ENCODE data around the gene SETD4.

Gene SETD4

GRCh38 chr21:36041910-36042309 lies 18.4 kb downstream of the SETD4 start:
- Histone ChIP-seq H3K79me2 (ENCODE audit: insufficient read depth, low read length) (no peaks in the 10 kb centered on the region), H3K9me2 (ENCODE audit: low read depth, low read length) (no peaks in the 10 kb centered on the region), H3K9ac (ENCODE audit: low read length) (no peak overlapping the region), H3K4me2 (ENCODE audit: low read length) (no peak overlapping the region), H3K36me3 (ENCODE audit: insufficient read depth, low read length) (peaks cover 80% of the 10 kb centered on the region), H3K4me1 (ENCODE audit: insufficient read depth, low read length, severe bottlenecking) (peaks cover 8% of the 10 kb centered on the region), H3F3A (ENCODE audit: insufficient read depth, low read length) (0 out of 2 replicates have a peak, but pooled peaks cover 3% of the 10 kb centered on the region), H3K27ac (ENCODE audit: low read depth, low read length, poor library complexity, severe bottlenecking) (no peak overlapping the region), H3K27me3 (ENCODE audit: insufficient read depth, low read length) (no peaks in the 10 kb centered on the region), H3K4me3 (ENCODE audit: low read depth, low read length, poor library complexity, severe bottlenecking) (no peak overlapping the region), H4K20me1 (ENCODE audit: insufficient read depth, low read length) (no peaks in the 10 kb centered on the region), H2AFZ (ENCODE audit: low read length) (no peak overlapping the region), H3K9me3 (ENCODE audit: low read length) (no peaks in the 10 kb centered on the region)
- no peak for TF ChIP-seq CTCF (IDR thresholded peaks at IDR 0.05; ENCODE audit: low read length)
- no peak for TF ChIP-seq EZH2 (IDR thresholded peaks at IDR 0.05; ENCODE audit: borderline replicate concordance, low read length)

GRCh38 chr21:36040389-36040788 lies 19.9 kb downstream of the SETD4 start:
- Histone ChIP-seq H2AFZ (ENCODE audit: low read length) (no peak overlapping the region), H3K9ac (ENCODE audit: low read length) (no peak overlapping the region), H3K36me3 (ENCODE audit: insufficient read depth, low read length) (peaks cover 81% of the 10 kb centered on the region), H3K4me1 (ENCODE audit: insufficient read depth, low read length, severe bottlenecking) (peaks cover 8% of the 10 kb centered on the region), H3F3A (ENCODE audit: insufficient read depth, low read length) (0 out of 2 replicates have a peak, but pooled peaks cover 3% of the 10 kb centered on the region), H3K9me3 (ENCODE audit: low read length) (no peaks in the 10 kb centered on the region), H3K27ac (ENCODE audit: low read depth, low read length, poor library complexity, severe bottlenecking) (no peak overlapping the region), H3K79me2 (ENCODE audit: insufficient read depth, low read length) (no peaks in the 10 kb centered on the region), H3K4me2 (ENCODE audit: low read length) (no peak overlapping the region), H3K27me3 (ENCODE audit: insufficient read depth, low read length) (no peaks in the 10 kb centered on the region), H4K20me1 (ENCODE audit: insufficient read depth, low read length) (no peaks in the 10 kb centered on the region), H3K4me3 (ENCODE audit: low read depth, low read length, poor library complexity, severe bottlenecking) (no peak overlapping the region), H3K9me2 (ENCODE audit: low read depth, low read length) (no peaks in the 10 kb centered on the region)
- TF ChIP-seq EZH2 (IDR thresholded peaks at IDR 0.05; ENCODE audit: borderline replicate concordance, low read length) (no peak), CTCF (IDR thresholded peaks at IDR 0.05; ENCODE audit: low read length) (no peak)

GRCh38 chr21:36039861-36040260 lies 20.5 kb downstream of the SETD4 start:
- Histone ChIP-seq H3F3A (ENCODE audit: insufficient read depth, low read length) (0 out of 2 replicates have a peak, but pooled peaks cover 3% of the 10 kb centered on the region), H3K27ac (ENCODE audit: low read depth, low read length, poor library complexity, severe bottlenecking) (no peak overlapping the region), H2AFZ (ENCODE audit: low read length) (no peak overlapping the region), H4K20me1 (ENCODE audit: insufficient read depth, low read length) (no peaks in the 10 kb centered on the region), H3K36me3 (ENCODE audit: insufficient read depth, low read length) (peaks cover 79% of the 10 kb centered on the region), H3K4me2 (ENCODE audit: low read length) (no peak overlapping the region), H3K4me1 (ENCODE audit: insufficient read depth, low read length, severe bottlenecking) (peaks cover 8% of the 10 kb centered on the region), H3K4me3 (ENCODE audit: low read depth, low read length, poor library complexity, severe bottlenecking) (no peak overlapping the region), H3K9me3 (ENCODE audit: low read length) (no peaks in the 10 kb centered on the region), H3K27me3 (ENCODE audit: insufficient read depth, low read length) (no peaks in the 10 kb centered on the region), H3K79me2 (ENCODE audit: insufficient read depth, low read length) (no peaks in the 10 kb centered on the region), H3K9ac (ENCODE audit: low read length) (no peak overlapping the region), H3K9me2 (ENCODE audit: low read depth, low read length) (no peaks in the 10 kb centered on the region)
- TF ChIP-seq CTCF (IDR thresholded peaks at IDR 0.05; ENCODE audit: low read length) (peak; percentile 9; the same call in 1 of the 2 replicates), EZH2 (IDR thresholded peaks at IDR 0.05; ENCODE audit: borderline replicate concordance, low read length) (no peak)

Data from OCI-LY1 (cell line).